Nephron progenitor cell (in vitro differentiated cells): Measurements from ENCODE around the gene RASAL3.
"Not testable (repeated sequence)": the region's sequence is repeated elsewhere in the genome, so short reads cannot be mapped to it uniquely, and the experiment has no call there.

Experiments
- DNase-seq: peaks from one replicate; pipeline ENCODE4 v3.0.0; 2021
- H3K27ac Mint-ChIP-seq: 2 replicates; pipeline ENCODE4 v1.8.0; 2021; ENCODE audit warnings: mild to moderate bottlenecking, moderate library complexity, mixed read lengths
- H3K27me3 Mint-ChIP-seq: 2 replicates; pipeline ENCODE4 v1.8.0; 2021; ENCODE audit warnings: mild to moderate bottlenecking, low read depth, mixed read lengths; ENCODE audit not compliant: poor library complexity
- H3K36me3 Mint-ChIP-seq: 2 replicates; pipeline ENCODE4 v1.8.0; 2021; ENCODE audit warnings: low read depth, mixed read lengths
- H3K4me1 Mint-ChIP-seq: 2 replicates; pipeline ENCODE4 v1.8.0; 2021; ENCODE audit warnings: mixed read lengths
- H3K4me3 Mint-ChIP-seq: 2 replicates; pipeline ENCODE4 v1.8.0; 2021; ENCODE audit warnings: mild to moderate bottlenecking, moderate library complexity, mixed read lengths
- H3K9me3 Mint-ChIP-seq: 2 replicates; pipeline ENCODE4 v1.8.0; 2021; ENCODE audit warnings: mild to moderate bottlenecking, moderate library complexity, mixed read lengths
- TF ChIP-seq, protein P1 (sequence below): fragments of 200-600 bp; sonication (generic); IDR thresholded peaks from 2 replicates; pipeline ENCODE4 v1.5.0; 2021; ENCODE audit warnings: antibody characterized with exemption

RASAL3 gene

DNA sequence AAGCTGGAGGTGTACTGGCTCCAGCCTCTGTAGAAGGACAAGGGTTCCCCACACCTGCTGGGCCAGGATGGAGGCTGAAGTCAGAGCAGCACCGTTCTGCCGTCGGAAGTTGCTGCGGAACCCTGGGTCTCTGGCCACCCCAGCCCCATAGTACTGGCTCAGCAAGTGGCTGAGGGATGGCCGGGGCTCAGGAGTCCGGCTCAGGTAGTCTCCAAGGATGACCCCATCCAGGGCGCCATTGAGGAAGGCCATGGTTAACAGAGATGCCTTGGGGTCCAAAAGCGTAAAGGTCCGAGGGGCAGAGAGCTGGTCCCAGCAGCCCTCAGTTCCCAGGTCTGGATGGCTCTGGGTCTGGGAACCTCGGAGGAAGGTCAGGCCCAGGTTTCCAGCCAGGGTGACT lies 11.3 kb upstream of the RASAL3 start:
- no peak overlapping the region for H3K4me3 Mint-ChIP-seq
- H3K27ac Mint-ChIP-seq = no peak overlapping the region
- peaks cover 60% of the 10 kb centered on the region for H3K9me3 Mint-ChIP-seq
- TF ChIP-seq, protein P1, sequence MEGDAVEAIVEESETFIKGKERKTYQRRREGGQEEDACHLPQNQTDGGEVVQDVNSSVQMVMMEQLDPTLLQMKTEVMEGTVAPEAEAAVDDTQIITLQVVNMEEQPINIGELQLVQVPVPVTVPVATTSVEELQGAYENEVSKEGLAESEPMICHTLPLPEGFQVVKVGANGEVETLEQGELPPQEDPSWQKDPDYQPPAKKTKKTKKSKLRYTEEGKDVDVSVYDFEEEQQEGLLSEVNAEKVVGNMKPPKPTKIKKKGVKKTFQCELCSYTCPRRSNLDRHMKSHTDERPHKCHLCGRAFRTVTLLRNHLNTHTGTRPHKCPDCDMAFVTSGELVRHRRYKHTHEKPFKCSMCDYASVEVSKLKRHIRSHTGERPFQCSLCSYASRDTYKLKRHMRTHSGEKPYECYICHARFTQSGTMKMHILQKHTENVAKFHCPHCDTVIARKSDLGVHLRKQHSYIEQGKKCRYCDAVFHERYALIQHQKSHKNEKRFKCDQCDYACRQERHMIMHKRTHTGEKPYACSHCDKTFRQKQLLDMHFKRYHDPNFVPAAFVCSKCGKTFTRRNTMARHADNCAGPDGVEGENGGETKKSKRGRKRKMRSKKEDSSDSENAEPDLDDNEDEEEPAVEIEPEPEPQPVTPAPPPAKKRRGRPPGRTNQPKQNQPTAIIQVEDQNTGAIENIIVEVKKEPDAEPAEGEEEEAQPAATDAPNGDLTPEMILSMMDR = no peak
- no peaks in the 10 kb centered on the region for H3K4me1 Mint-ChIP-seq
- H3K36me3 Mint-ChIP-seq = no peaks in the 10 kb centered on the region
- DNase-seq = no peak
- H3K27me3 Mint-ChIP-seq = peaks cover 24% of the 10 kb centered on the region

DNA sequence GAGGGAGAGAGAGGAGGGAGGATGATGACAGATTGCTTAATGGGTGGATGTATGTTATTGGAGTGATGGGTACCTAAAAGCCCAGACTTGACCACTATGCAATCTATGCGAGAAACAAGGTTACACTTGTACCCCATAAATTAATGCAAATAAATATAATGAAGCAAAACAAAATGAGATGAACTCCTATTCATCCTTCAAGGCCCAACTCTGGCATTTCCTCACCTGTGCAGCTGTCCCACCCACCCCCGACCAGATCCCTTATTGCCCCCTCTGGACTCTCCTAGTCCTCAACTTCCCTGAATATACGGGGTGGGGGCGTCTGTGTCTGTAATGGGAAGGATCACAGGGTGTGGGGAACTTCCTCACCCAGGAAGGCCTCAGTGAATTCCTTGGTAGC lies 10.8 kb upstream of the RASAL3 start:
- H3K36me3 Mint-ChIP-seq = no peaks in the 10 kb centered on the region
- H3K27me3 Mint-ChIP-seq = peaks cover 28% of the 10 kb centered on the region
- DNase-seq = no peak
- H3K27ac Mint-ChIP-seq = no peak overlapping the region
- TF ChIP-seq, protein P1 = no peak
- H3K9me3 Mint-ChIP-seq = peaks cover 56% of the 10 kb centered on the region
- no peak overlapping the region for H3K4me3 Mint-ChIP-seq
- no peaks in the 10 kb centered on the region for H3K4me1 Mint-ChIP-seq

DNA sequence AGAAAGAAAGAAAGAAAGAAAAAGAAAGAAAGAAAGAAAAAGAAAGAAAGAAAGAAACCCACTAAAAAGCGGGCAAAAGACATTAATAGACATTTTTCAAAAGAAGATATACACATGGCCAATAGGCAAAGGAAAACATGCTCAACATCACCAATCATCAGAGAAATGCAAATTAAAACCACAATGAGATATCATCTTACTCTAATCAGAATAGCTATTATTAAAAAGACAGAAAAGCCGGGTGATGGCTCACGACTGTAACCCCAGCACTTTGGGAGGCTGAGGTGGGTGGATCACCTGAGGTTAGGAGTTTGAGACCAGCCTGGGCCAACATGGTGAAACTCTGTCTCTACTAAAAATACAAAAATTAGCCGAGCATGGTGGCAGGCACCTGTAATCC lies 9.5 kb upstream of the RASAL3 start:
- not testable (repeated sequence) for H3K27ac Mint-ChIP-seq, H3K36me3 Mint-ChIP-seq, DNase-seq, H3K4me1 Mint-ChIP-seq, H3K4me3 Mint-ChIP-seq
- Mint-ChIP-seq H3K27me3 (peaks cover 42% of the 10 kb centered on the region), H3K9me3 (peaks cover 52% of the 10 kb centered on the region)

DNA sequence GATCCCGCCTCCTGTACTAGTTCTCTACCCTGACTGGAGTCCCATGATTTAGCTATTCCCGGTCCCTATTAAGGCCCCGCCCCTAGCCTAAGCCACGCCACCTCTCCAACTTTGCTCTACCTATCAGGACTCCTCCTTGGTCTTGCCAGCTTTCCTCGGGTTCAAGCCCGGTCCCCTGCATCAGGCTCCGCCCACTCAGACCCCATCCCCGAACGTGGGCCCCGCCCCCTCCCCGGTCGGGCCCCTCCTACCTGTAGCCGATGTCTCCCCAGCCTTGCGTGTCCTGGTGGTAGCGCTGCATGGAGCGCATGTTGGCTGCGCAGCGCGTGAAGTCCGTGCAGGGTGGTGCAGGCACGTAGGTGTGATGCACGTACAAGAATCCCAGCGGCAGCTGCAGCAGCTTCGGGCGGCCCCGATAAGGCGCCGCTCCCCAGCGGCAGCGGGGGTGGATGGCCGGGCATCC lies 7.3 kb upstream of the RASAL3 start:
- no peak for DNase-seq
- no peak overlapping the region for H3K27ac Mint-ChIP-seq

DNA sequence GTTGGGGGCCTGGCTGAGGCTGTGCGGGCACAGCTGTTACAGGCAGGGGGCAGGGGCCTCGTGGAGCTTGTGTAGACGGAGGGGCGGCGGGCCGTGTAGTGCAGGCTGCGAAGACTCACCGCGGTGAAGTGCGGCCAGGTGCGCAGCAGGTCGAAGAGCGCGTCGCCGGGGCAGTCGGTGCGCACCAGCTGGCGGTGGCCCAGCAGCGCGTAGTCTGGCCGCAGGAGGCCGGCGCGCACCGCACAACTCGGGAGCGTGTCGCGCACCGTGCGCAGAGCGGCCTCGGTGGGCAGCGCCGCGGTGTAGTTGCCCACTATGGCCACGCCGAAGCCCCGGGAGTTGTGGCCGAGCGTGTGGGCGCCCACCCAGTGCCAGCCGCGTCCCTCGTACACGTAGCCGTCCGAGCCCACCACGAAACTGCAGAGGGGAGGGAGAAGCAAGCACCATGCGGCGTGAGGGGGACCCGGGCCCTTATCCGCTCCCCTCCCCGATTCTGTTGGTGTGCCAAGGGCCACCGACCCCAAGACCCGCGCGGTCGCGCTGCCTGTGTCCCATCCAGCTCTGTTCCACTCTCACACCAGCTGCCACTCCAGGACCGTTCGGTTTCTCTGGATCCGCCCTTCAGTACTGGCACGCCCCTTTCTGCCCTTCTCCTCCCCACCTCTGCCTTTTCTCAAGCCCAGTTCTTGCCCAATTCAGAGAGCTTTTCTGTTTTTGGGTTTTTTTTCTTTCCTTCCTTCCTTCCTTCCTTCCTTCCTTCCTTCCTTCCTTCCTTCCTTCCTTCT lies 5.4 kb upstream of the RASAL3 start:
- no peak for DNase-seq
- Mint-ChIP-seq H3K36me3 (no peaks in the 10 kb centered on the region), H3K4me3 (no peak overlapping the region), H3K27ac (no peak overlapping the region), H3K4me1 (no peaks in the 10 kb centered on the region), H3K9me3 (peaks cover 40% of the 10 kb centered on the region), H3K27me3 (peaks cover 79% of the 10 kb centered on the region)
- TF ChIP-seq, protein P1 = no peak

More for the DNA sequence above, 7.3 kb upstream of the RASAL3 start:
- TF ChIP-seq, protein P1 = no peak
- Mint-ChIP-seq H3K27me3 (peaks cover 63% of the 10 kb centered on the region), H3K9me3 (peaks cover 50% of the 10 kb centered on the region), H3K4me3 (no peak overlapping the region), H3K36me3 (no peaks in the 10 kb centered on the region), H3K4me1 (no peaks in the 10 kb centered on the region)

DNA sequence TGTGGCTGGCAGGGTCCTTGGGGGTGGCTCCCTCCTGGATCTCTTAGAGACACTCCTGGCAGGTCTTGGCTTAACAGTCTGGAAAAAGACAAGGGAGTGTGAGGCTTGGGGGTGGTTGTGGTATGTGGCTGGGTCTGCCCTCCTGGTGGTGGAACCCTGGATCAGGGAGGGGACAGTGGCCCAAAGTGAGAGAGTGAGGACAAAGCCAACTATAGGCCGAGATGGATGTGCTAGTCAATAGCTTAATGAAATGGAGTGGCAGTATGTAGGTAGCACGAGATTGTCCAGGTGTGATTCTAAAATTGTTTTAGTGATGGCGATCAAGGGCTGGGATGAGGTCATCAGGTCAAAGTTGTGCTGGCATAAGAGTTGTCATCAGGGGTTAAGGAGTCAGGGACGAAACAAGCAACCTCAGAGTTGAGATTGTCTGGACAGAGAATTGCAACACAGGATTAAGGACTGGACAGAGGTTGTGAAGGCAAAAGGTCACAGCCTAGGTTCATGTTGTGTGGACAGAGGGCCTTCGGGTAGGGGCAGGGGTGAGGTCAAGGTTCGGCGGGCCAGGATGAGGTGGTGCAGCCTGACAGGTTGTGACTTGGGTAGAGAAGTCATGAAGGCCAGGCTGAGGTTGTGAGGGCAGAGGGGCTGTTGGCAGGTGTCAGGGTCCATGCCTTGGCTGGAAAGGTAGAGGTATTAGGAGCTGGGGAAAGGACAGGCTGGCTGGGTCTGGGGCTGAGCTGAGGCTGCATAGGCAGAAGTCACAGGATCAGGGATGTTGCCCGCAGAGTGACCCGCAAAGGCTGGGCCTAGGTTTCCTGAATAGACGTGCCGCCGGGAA lies 4.5 kb upstream of the RASAL3 start:
- TF ChIP-seq, protein P1 = no peak
- no peak for DNase-seq
- Mint-ChIP-seq H3K4me3 (no peak overlapping the region), H3K27me3 (peaks cover 84% of the 10 kb centered on the region), H3K4me1 (no peaks in the 10 kb centered on the region), H3K36me3 (no peaks in the 10 kb centered on the region), H3K9me3 (peaks cover 40% of the 10 kb centered on the region), H3K27ac (no peak overlapping the region)
